ENCODE results near the gene BCL7B. TPM values are rescaled to one million over a fixed set of nuclear protein-coding genes. Genes with fewer than 3 reads are reported as not detected.
"Not testable (repeated sequence)": the region's sequence is repeated elsewhere in the genome, so short reads cannot be mapped to it uniquely, and the experiment has no call there.

The BCL7B gene
- total RNA-seq, 4 donors from 2014 or later: 104 to 144 (median 108) TPM

GRCh38 chr7:73560109-73560835 lies 2.8 kb upstream of the BCL7B start:
- H3K27ac ChIP-seq: no peak overlapping the region
- no peak for ATAC-seq
- H3K36me3 ChIP-seq: no peaks in the 10 kb centered on the region
- WGBS, 2 donors (ENCODE audit: low coverage in 1 of 2): 50 to 51% methylated on average over 7 to 11 of the region's 11 CpGs
- TF ChIP-seq POLR2AphosphoS5 (IDR thresholded peaks at IDR 0.05) (peak; percentile 22), POLR2A (IDR thresholded peaks at IDR 0.05) (no peak), CTCF (IDR thresholded peaks at IDR 0.05) (no peak), EP300 (IDR thresholded peaks at IDR 0.05) (no peak)
- no peaks in the 10 kb centered on the region for H3K27me3 ChIP-seq
- H3K4me1 ChIP-seq: peaks cover 0 to 20% (median 12%) of the 10 kb centered on the region in 3 donors
- no peaks in the 10 kb centered on the region for H3K9me3 ChIP-seq
- no peak overlapping the region for H3K4me3 ChIP-seq

GRCh38 chr7:73557108-73557396 lies 438 bp downstream of the BCL7B start:
- ATAC-seq: peak; percentile 97
- 0% methylated on average over 10 of the region's 36 CpGs; no CpG with 5 or more reads in 1 of the 2 donors for WGBS, 2 donors (ENCODE audit: low coverage in 1 of 2)

GRCh38 chr7:73556208-73557107 lies 1.0 kb downstream of the BCL7B start:
- H3K4me1 ChIP-seq: peaks cover 0 to 50% (median 18%) of the 10 kb centered on the region in 3 donors
- no peak for ATAC-seq
- 18 to 21% methylated on average over 8 to 21 of the region's 28 CpGs for WGBS, 2 donors (ENCODE audit: low coverage in 1 of 2)

More at GRCh38 chr7:73557108-73557396, 438 bp downstream of the BCL7B start:
- Histone ChIP-seq H3K9me3 (no peaks in the 10 kb centered on the region), H3K27me3 (no peaks in the 10 kb centered on the region), H3K4me1 (peaks cover 0 to 50% (median 18%) of the 10 kb centered on the region in 3 donors), H3K4me3 (peak overlapping the region; percentile 69 to 85), H3K36me3 (peaks cover 0 to 26% of the 10 kb centered on the region in 2 donors), H3K27ac (peak overlapping the region; percentile 92 to 100 (median 99))
- TF ChIP-seq POLR2A (IDR thresholded peaks at IDR 0.05) (no peak), POLR2AphosphoS5 (IDR thresholded peaks at IDR 0.05) (no peak), EP300 (IDR thresholded peaks at IDR 0.05) (no peak), CTCF (IDR thresholded peaks at IDR 0.05) (no peak)

GRCh38 chr7:73555411-73555982 lies 2.0 kb downstream of the BCL7B start:
- TF ChIP-seq POLR2AphosphoS5 (IDR thresholded peaks at IDR 0.05) (peak; percentile 14), CTCF (IDR thresholded peaks at IDR 0.05) (no peak), EP300 (IDR thresholded peaks at IDR 0.05) (no peak)
- ATAC-seq: no peak
- Histone ChIP-seq H3K4me3 (peak overlapping the region in 1 of 2 donors; percentile 85), H3K27ac (peak overlapping the region; percentile 66 to 100 (median 99)), H3K36me3 (peaks cover 0 to 40% of the 10 kb centered on the region in 2 donors), H3K27me3 (no peaks in the 10 kb centered on the region), H3K9me3 (no peaks in the 10 kb centered on the region), H3K4me1 (peaks cover 0 to 50% (median 18%) of the 10 kb centered on the region in 3 donors)
- WGBS, 2 donors (ENCODE audit: low coverage in 1 of 2): 32 to 41% methylated on average over 4 to 5 of the region's 6 CpGs

More at GRCh38 chr7:73556208-73557107, 1.0 kb downstream of the BCL7B start:
- peak overlapping the region; percentile 69 to 85 for H3K4me3 ChIP-seq
- TF ChIP-seq EP300 (IDR thresholded peaks at IDR 0.05) (no peak), POLR2AphosphoS5 (IDR thresholded peaks at IDR 0.05) (peak; percentile 68), POLR2A (IDR thresholded peaks at IDR 0.05) (no peak), CTCF (IDR thresholded peaks at IDR 0.05) (no peak)
- H3K36me3 ChIP-seq: peaks cover 0 to 32% of the 10 kb centered on the region in 2 donors
- H3K27ac ChIP-seq: peak overlapping the region; percentile 66 to 100 (median 99)
- H3K9me3 ChIP-seq: no peaks in the 10 kb centered on the region
- no peaks in the 10 kb centered on the region for H3K27me3 ChIP-seq

- H3K4me3 ChIP-seq, H3K27ac ChIP-seq, ATAC-seq, H3K9me3 ChIP-seq, H3K27me3 ChIP-seq: not testable (repeated sequence)
- WGBS, 2 donors (ENCODE audit: low coverage in 1 of 2): 70 to 87% methylated on average over 4 to 5 of the region's 5 CpGs
- H3K4me1 ChIP-seq: peaks cover 0 to 58% (median 4%) of the 10 kb centered on the region in 3 donors
- H3K36me3 ChIP-seq: peaks cover 0 to 89% of the 10 kb centered on the region in 2 donors
Observed at GRCh38 chr7:73550093-73550492, 7.4 kb downstream of the BCL7B start.

Measured in gastroesophageal sphincter (tissue), 4 donors.